HG03280 (cell line): Measurements from ENCODE around the gene GNB1L.

Source experiments
- ATAC-seq: cut with Tn5 transposase; IDR thresholded peaks from one replicate; pipeline ENCODE4 v1.9.1; 2021; ENCODE audit warnings: mild to moderate bottlenecking, moderate library complexity; ENCODE audit not compliant: unreplicated experiment

The GNB1L gene

DNA sequence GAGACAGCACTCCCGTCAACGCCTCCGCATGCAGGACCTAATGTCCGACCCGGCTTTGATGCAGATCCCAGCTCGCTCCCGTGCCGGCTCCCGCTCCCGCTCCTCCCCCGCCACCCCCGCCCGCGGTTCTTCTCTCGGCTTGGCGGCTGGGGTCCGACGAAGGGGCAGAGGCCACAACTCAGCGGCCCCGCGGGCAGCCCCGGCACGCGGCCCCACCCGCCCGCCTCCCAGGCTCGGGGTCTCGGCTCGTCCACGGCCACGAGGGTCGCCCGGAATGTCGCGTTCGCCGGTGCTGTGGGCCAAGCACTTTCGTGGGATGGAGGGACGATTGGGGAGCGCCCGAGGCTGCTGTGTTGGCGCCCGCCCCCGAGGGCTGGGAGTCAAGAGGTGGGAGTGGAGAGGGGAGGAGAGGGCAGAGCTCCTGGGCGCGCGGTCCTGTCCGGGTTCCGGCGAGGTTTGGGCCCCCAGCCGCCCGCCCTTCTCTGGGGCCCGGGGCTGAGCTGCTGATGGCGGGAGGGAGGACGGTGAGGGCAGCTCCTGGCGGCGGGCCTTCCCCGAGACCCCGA is 99.4 kb downstream of the GNB1L start:
- ATAC-seq, result no peak

- no peak for ATAC-seq
Observed at GRCh38 chr22:19754701-19755144, 100.0 kb downstream of the GNB1L start.

GRCh38 chr22:19753996-19754700 is 100.5 kb downstream of the GNB1L start:
- no peak for ATAC-seq

DNA sequence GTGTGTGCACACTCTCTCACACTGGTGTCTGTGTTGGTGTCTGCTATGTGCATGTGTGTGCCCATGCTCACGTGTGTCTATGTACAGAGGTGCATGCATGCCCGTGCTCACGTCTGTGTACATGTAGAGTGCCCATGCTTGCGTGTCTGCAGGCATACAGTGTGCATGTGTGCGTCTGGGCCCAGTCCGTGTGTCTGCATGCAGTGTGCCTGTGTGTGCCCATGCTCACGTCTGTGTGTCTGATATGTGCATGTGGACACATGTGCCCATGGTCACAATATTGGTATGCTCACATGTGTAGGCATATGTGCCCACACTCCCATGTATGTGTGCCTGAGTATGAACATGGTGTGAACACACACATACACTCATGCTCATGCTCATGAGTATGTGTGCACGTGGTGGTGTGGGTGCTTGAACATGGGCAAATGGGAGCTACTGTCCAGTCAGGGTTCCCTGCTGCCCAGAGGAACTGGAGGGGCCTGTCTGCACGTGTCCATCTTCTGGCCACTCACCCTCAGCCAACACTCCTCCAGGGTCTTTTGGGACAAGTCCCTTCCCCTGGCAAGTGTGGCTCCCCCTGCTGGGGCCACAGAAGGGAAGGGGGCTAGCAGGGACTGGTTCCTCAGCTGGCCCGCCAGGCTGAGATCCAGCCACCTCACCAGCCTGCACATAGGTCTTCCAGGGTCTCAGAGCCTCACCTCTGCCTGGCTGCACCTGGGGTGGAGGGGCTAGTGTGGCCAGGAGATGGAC is 101.4 kb downstream of the GNB1L start:
- ATAC-seq, result no peak

- ATAC-seq, result no peak
Observed at GRCh38 chr22:19751497-19752245, 103.0 kb downstream of the GNB1L start.

- ATAC-seq, result no peak
Observed at GRCh38 chr22:19750507-19751490, 103.9 kb downstream of the GNB1L start.

- ATAC-seq, result no peak
Observed at GRCh38 chr22:19749876-19750275, 104.8 kb downstream of the GNB1L start.

GRCh38 chr22:19748991-19749664 is 105.5 kb downstream of the GNB1L start:
- no peak for ATAC-seq

- no peak for ATAC-seq
Observed at GRCh38 chr22:19748139-19748538, 106.5 kb downstream of the GNB1L start.

DNA sequence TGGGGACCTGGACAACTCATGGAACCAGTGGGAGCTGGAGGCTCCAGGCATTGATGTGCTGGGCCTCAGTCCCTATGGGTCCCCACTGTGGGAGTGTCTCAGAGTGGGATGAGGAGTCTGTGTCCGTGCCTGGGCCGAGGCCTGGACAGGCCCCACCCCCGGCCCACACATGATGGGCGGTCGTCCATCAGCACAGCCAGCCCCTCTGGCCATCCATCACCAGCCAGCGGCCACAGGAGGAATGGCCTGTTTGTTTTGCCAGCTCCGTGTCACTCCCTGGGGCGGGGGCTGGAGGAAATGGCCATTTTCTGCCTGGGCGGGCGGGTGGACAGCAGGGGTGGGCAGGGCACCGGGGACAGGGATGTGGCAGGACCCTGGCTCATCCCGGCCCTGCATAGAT is 107.1 kb downstream of the GNB1L start:
- no peak for ATAC-seq

DNA sequence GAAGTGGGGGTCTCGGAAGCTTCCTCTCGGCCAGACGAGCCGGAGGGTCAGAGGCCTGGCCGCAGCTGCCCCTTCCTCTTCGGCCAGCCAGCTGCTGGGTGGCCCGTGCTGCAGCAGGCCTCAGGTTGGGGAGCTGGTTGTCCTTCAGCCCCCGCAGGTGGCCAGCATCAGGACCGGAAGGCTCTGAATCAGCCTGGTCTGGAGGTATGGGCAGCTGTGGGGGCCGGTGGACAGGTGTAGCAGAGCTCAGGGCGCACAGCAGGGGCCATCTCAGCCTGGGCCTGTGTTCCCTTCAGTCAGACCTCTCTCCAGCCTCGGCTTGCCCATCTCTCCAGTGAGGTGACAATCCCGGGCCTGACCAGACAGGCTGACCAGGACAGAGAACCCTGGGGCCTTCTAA is 107.9 kb downstream of the GNB1L start:
- no peak for ATAC-seq

- ATAC-seq, result no peak
Observed at GRCh38 chr22:19745155-19746101, 109.2 kb downstream of the GNB1L start.

DNA sequence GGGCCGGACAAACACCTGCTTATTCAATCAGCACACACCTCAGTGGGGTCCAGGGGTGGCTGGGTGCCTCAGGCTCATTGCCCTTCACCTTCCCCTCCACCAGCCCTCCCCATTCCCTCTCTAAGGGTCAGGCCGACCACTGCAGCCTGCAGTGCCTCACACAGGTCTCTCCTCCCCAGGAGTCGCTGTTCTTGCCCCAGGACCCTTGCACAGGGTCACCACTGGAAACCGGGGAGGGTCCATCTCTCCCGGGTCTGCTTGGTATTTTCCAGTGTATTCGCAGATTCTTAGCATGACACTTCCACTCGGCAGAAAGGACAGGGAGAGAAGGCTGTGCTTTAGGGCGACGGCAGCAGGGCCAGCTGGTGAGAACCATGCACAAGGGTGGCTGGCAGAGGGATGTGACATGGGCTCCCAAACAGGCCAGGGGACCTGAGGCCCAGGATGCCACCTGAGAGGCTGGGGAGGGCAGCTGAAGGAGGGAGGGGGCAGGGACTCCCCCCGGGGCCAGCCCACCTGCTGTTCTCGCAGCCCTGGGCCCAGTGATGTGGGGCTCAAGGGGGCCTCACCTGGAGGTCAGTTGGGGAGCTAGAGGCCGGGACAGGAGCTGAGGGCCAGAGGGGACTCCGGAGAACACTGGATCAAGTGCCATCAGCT is 110.2 kb downstream of the GNB1L start:
- ATAC-seq, result no peak

DNA sequence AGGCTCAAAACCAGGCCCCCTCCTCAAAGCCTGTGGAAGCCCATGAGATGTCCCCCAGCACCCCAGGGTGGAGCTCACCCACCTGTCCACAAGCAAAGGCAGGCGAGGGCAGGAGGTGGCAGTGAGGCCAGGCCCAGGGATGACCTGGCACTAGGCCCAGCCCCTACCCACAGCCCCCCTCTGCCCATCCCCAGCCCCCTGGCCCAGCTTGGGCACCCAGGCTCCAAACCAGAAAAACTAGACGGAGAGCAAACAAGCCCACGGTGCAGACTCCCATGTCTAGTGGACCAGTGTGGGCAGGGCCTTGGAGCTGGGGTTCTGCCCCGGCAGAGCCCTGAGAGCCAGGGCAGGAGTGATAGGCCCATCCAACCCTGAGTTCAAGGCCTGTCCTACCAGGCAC is 111.0 kb downstream of the GNB1L start:
- ATAC-seq, result no peak

DNA sequence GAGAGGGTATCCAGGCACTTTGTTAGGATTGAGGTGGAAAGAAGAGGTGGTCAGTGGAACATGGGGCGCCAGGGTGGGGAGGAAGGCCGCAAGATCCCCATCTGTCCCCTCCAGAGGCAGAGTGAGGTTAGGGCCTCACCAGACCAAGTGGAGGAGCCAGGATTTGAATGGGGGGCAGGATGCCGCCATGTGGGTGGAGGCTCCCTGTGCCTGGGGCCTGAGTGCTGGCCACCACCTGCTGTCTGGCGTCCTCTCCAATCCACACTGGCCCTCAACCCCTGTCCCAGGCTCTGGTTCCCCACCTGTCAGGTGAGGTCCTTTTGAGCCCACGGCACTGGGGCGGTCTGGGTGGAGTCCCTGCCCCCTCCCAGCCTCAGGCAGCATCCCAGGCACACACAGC is 111.6 kb downstream of the GNB1L start:
- ATAC-seq, result no peak

GRCh38 chr22:19742160-19743066 is 112.3 kb downstream of the GNB1L start:
- no peak for ATAC-seq

- no peak for ATAC-seq
Observed at GRCh38 chr22:19741053-19741452, 113.6 kb downstream of the GNB1L start.
